Measurements from ENCODE around the gene VIM. TPM values are rescaled to one million over a fixed set of nuclear protein-coding genes. Genes with fewer than 3 reads are reported as not detected.
A peak's percentile ranks its signal among the peaks of the same experiment; 100 is the strongest.

The VIM gene
- total RNA-seq, 4 donors from 2014 or later: 2,201 to 4,711 (median 2,567) TPM

DNA sequence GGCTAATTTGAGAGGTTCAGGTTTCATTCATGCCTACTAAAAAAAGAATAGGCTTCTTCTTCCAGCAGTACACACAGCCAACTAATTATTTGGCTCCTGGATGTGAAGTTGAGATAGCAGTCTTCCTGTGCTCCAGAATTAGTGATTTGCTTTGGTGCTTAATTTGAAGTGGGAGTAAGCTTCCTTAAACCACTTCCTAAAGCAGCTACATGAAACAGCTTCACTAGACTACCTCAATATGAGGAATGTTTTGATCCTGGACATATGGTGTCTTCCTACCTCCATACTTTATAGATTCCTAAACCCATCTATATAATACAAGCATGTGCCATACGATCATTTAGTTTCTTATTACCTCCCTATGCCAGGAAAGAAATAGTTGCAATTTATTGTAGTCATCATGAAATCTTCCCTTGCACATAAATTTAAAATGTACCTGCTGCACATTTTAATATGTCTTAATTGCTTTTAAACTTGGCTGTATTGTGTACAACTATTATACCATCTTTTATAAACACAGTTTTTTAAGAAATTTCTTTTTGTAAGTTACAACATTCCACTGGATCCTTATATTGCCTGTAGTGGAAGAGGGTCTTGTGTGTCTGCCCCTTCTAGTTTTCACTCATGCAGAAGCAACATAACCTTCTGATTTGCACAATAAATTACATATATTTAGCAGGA, 8.6 kb downstream of the VIM start:
- no peaks in the 10 kb centered on the region for H3K27me3 ChIP-seq
- no peak for TF ChIP-seq CTCF (IDR thresholded peaks at IDR 0.05)
- no peak for TF ChIP-seq POLR2A (IDR thresholded peaks at IDR 0.05)
- peaks cover 51 to 57% of the 10 kb centered on the region in 2 donors for H3K4me1 ChIP-seq
- 67 to 71% methylated on average over 1 of the region's 1 CpG for WGBS, 2 donors
- no peaks in the 10 kb centered on the region for H3K9me3 ChIP-seq
- H3K36me3 ChIP-seq: peaks cover 61 to 66% of the 10 kb centered on the region in 2 donors
- peak overlapping the region in 1 of 3 donors; percentile 99 for H3K27ac ChIP-seq
- no peak for DNase-seq
- intact Hi-C loops (cut with DNase I): no loop called here
- H3K4me3 ChIP-seq (replicated peaks in 1 of 3): no peak overlapping the region

DNA sequence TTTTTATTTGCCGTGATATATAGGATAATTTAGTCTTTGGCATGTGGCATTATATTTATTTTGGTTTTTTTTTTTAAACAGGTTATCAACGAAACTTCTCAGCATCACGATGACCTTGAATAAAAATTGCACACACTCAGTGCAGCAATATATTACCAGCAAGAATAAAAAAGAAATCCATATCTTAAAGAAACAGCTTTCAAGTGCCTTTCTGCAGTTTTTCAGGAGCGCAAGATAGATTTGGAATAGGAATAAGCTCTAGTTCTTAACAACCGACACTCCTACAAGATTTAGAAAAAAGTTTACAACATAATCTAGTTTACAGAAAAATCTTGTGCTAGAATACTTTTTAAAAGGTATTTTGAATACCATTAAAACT, 9.1 kb downstream of the VIM start:
- DNase-seq: no peak
- no peak overlapping the region for H3K4me3 ChIP-seq (replicated peaks in 1 of 3)
- peaks cover 46 to 52% of the 10 kb centered on the region in 2 donors for H3K4me1 ChIP-seq
- H3K36me3 ChIP-seq: peaks cover 55 to 60% of the 10 kb centered on the region in 2 donors
- no peaks in the 10 kb centered on the region for H3K27me3 ChIP-seq
- intact Hi-C loops (cut with DNase I): no loop called here
- no peaks in the 10 kb centered on the region for H3K9me3 ChIP-seq
- H3K27ac ChIP-seq: no peak overlapping the region
- WGBS, 2 donors: 80 to 85% methylated on average over 5 of the region's 5 CpGs
- TF ChIP-seq CTCF (IDR thresholded peaks at IDR 0.05): no peak
- TF ChIP-seq POLR2A (IDR thresholded peaks at IDR 0.05): no peak

GRCh38 chr10:17237915-17238444, 9.9 kb downstream of the VIM start:
- TF ChIP-seq CTCF (IDR thresholded peaks at IDR 0.05) (no peak), POLR2A (IDR thresholded peaks at IDR 0.05) (no peak)
- Histone ChIP-seq H3K27ac (peak overlapping the region; percentile 30 to 56 (median 44)), H3K4me1 (peaks cover 38 to 44% of the 10 kb centered on the region in 2 donors), H3K4me3 (replicated peaks in 1 of 3) (no peak overlapping the region), H3K36me3 (peaks cover 47 to 52% of the 10 kb centered on the region in 2 donors), H3K9me3 (no peaks in the 10 kb centered on the region), H3K27me3 (no peaks in the 10 kb centered on the region)
- no peak for DNase-seq
- 83 to 92% methylated on average over 4 of the region's 4 CpGs for WGBS, 2 donors
- intact Hi-C loops (cut with DNase I): no loop called here

GRCh38 chr10:17238445-17239291, 10.6 kb downstream of the VIM start:
- peak; percentile 57 to 70 for DNase-seq
- WGBS, 2 donors: 43 to 44% methylated on average over 12 of the region's 12 CpGs
- no peaks in the 10 kb centered on the region for H3K9me3 ChIP-seq
- no peak overlapping the region for H3K4me3 ChIP-seq (replicated peaks in 1 of 3)
- peaks cover 31 to 37% of the 10 kb centered on the region in 2 donors for H3K4me1 ChIP-seq
- H3K27me3 ChIP-seq: no peaks in the 10 kb centered on the region
- H3K27ac ChIP-seq: peak overlapping the region; percentile 30 to 56 (median 44)
- H3K36me3 ChIP-seq: peaks cover 40 to 45% of the 10 kb centered on the region in 2 donors
- intact Hi-C loops (cut with DNase I): no loop called here
- TF ChIP-seq CTCF (IDR thresholded peaks at IDR 0.05) (peak in 2 of 6 experiments; percentile 13 to 15), POLR2A (IDR thresholded peaks at IDR 0.05) (peak in 1 of 2 donors; percentile 44)

Data from thyroid gland (tissue), 4 donors.